Sciatic nerve (tissue), 2 donors: ENCODE results near the gene SCYL1. TPM values are rescaled to one million over a fixed set of nuclear protein-coding genes. Genes with fewer than 3 reads are reported as not detected.

ENCODE experiments used
- ATAC-seq: fragments of 200-7000 bp; cut with Tn5 transposase; one replicate; pipeline ENCODE4 v1.9.1; 2020; ENCODE audit warnings: mild to moderate bottlenecking, moderate library complexity
- DNase-seq: peaks from one replicate; pipeline ENCODE4 v3.0.0-alpha.2; 2020; ENCODE audit warnings: low spot score
- intact Hi-C: fragments of 100-400 bp; cut with DNase I; formaldehyde crosslinking; loops from one replicate; pipeline ENCODE4 v1.14.2; 2022
- total RNA-seq: library from RNA; stranded (reverse); fragmentation: NEBNext Ultra II Directional; extraction: Animal tissue kit (Norgen Biotek cat#: 25700); gene quantifications from one replicate; pipeline ENCODE4 v1.2.1, GENCODE V29; 2021
- donor health status: DM: no; HTN: no; CAD: no.
- donor health status: DM: no; HTN: no; CAD: no.

SCYL1 gene
- total RNA-seq, 1 donor from 2014 or later = 64.0 TPM

DNA sequence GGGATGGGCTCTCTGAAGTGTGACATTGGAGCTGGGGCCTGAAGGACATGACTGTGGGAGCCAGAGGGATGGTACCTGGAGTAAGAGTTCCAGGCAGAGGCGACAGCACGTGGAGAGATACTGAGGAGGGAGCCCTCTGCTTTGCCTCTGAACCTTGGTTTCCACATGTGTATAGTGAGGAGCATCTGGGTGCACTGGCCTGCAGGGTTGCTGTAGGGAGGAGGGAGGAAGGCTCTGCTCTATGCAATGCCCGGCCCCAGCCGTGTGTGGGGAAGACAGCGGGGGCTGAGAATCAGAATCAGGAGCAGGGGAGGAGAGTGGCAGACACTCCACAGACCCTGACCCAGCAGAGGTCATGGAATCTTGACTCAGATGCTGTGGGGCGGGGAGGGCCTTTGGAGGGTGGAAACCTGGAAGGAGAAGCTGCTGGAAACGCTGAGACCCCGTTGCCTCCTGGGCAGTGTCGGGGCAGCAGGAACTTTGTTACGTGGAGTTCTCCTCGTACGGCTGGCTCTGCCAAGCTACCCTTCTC lies 4.0 kb downstream of the SCYL1 start:
- ATAC-seq (no peak), DNase-seq (no peak)
- intact Hi-C loops = no loop called here

DNA sequence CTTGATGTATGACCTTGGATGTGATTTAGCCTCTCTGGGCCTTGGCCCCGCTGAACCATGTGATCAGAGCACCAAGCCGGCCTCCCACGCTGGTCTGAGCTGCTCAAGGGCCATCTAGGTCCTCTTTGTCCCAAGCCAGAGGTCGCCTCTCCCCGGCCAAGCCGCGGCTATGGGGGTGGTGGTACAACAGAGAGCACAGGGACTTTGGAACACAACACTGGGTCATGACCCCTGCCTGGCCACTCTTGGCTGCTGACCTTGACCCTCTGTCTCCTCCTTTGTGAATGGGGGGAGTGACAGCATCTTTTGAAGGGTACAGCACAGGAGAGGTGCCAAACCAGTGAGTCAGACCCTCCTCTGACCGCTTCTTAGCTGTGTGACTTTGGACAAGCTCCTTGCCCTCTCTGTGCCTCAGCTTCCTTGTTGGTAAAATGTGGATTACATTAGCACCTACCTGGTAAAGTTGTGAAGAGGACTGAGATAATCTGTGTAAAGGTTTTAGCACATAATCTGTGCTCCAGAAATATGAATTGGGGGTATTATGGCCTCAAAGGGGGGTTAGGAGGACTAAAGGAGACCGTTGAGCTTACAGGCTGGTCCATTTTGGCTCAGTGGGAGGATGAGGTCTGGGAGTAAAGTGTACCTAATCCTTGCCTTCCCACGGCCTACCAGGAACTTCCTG lies 4.7 kb downstream of the SCYL1 start:
- ATAC-seq = peak; percentile 9
- intact Hi-C loops = no loop called here

DNA sequence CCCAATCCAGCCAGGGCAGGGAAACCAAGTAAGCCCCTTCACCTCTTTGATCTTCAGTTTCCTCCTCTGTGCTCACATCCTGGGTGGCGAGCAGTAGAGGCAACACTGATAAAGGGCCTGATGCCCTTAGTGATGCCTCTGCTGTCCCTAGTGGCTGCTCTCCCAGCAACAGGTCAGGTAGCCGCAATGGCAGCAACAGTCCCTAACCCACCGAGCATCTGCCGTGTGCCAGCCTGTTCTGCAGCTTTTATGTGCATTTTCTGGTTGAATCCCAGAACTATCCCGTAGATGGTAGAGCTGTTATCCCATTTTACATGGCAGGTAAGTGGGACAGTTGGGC lies 5.2 kb downstream of the SCYL1 start:
- no peak for ATAC-seq
- intact Hi-C loops = no loop called here
- DNase-seq = no peak

More for the DNA sequence above, 4.7 kb downstream of the SCYL1 start:
- DNase-seq = peak; percentile 70

DNA sequence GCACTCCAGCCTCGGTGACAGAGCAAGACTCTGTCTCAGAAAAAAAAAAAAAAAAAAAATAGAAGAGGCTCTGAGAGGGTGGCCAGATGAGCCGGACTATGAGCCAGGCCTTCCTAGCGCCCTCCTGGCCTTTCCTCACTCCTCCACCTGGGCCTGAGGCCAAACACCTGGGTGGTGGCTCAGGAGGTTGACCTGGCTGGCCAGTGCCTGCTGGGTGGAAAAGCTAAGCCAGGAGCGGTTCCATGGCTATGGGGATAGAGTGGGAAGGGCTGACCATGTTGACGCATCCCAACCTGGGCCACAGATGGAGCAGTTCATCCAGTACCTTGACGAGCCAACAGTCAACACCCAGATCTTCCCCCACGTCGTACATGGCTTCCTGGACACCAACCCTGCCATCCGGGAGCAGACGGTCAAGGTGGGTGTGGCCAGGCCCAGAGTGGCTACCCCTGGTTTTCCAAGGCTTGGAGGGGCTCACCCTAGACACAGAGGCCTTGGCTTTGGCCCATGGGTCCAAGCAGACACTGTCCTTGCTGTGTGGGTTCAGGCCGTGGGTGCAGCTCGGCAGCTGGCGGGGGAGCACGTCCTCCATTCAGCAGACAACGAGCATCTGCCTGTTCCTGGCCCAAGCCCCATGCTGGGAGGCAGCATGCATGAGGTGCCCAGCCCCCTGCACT lies 7.6 kb downstream of the SCYL1 start:
- intact Hi-C loops = no loop called here
- no peak for ATAC-seq
- DNase-seq = no peak

DNA sequence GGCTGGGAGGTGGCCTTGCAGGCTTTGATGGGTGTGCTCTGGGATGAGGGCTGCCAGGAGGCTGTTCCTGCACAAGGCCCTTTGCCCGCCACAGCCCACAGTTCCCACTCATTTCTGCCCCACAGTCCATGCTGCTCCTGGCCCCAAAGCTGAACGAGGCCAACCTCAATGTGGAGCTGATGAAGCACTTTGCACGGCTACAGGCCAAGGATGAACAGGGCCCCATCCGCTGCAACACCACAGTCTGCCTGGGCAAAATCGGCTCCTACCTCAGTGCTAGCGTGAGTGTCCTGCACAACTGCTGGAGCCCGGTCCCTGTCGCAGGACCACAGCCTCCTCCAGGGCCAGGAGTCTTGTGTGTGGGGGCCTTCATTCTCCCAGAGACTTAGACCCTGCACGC lies 10.2 kb downstream of the SCYL1 start:
- no peak for DNase-seq
- ATAC-seq = no peak
- intact Hi-C loops = no loop called here

DNA sequence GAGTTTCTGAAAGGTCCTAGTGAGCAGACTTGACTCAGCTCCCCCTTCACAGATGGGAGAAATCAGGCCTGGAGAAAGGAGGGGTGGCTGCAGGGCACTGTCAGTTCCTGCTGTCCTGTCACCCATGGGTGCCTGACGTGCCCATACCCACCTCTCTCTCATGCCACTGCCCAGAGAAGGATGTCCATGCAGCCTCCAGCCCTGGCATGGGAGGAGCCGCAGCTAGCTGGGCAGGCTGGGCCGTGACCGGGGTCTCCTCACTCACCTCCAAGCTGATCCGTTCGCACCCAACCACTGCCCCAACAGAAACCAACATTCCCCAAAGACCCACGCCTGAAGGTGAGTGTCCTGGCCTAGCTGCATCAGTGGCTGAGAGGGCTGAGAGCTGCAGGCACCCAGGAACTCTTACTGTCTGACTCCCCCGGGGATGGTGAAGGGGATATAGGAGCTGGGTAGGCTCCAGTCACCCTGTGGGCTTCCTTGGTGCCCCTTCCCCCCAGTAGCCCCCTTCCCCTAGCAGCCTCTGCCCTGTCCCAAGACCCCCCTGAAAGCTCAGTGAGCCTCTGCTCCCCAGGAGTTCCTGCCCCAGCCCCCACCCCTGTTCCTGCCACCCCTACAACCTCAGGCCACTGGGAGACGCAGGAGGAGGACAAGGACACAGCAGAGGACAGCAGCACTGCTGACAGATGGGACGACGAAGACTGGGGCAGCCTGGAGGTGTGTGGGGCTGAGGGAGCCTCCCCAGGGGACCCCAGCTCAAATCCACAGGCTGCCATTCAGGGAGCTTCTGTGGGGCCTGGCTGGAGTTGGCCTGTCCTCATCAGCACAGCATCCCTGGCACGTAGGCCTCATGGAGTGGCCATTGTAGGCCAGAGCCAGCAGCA lies 11.8 kb downstream of the SCYL1 start:
- intact Hi-C loops = no loop called here
- no peak for ATAC-seq

DNA sequence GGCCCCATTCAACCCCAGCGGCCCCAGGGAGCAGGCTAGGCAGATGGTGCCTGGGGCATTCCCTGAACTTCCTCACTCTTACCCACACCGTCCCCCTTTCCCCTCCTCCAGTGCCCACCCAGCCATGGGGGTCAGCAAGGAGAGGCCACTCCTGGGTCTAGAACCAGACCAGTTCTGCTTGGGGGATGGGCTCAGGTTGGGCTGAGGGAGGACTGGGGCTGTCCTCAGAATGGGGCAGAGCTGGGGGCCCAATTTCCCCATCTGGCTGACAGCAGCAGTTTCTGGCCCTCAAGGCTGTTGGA lies 12.4 kb downstream of the SCYL1 start:
- no peak for DNase-seq
- ATAC-seq = no peak
- intact Hi-C loops = no loop called here

More for the DNA sequence above, 11.8 kb downstream of the SCYL1 start:
- no peak for DNase-seq

DNA sequence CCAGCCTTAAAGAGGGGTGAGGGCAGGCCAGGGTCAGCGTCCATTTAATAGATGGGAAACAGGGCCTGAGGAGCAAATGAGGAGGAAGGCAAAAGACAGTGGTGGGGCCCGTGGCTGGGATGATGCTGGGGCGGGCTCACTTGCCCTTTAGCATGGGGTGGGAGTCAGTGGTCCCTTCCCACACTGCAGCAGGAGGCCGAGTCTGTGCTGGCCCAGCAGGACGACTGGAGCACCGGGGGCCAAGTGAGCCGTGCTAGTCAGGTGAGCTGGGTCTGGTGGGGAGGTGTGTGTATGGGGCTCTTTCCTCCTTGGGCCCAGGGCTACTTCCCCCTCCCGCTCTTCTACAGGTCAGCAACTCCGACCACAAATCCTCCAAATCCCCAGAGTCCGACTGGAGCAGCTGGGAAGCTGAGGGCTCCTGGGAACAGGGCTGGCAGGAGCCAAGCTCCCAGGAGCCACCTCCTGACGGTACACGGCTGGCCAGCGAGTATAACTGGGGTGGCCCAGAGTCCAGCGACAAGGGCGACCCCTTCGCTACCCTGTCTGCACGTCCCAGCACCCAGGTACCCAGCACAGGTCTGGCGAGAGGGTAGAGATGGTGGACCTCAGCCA lies 12.8 kb downstream of the SCYL1 start:
- DNase-seq (no peak), ATAC-seq (no peak)
- intact Hi-C loops = no loop called here

DNA sequence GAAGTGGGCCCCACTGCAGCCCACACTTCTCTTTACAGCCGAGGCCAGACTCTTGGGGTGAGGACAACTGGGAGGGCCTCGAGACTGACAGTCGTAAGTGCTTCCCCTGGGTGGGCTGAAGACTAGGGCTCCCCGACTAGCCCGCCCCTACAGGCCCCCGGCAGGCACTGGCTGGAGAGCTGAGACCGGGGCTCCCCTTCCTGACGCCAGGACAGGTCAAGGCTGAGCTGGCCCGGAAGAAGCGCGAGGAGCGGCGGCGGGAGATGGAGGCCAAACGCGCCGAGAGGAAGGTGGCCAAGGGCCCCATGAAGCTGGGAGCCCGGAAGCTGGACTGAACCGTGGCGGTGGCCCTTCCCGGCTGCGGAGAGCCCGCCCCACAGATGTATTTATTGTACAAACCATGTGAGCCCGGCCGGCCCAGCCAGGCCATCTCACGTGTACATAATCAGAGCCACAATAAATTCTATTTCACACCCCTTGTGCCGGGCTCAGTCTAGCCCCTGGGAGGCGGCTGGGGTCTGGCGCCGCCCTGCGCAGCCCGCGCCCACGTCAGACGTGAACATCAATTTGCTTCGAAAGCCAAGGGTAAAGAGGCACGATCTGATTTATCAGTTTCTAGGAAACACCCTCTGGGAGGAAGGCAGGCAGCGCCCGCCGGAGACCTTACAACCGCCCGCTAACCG lies 13.5 kb downstream of the SCYL1 start:
- intact Hi-C loops = no loop called here
- ATAC-seq (no peak), DNase-seq (no peak)

DNA sequence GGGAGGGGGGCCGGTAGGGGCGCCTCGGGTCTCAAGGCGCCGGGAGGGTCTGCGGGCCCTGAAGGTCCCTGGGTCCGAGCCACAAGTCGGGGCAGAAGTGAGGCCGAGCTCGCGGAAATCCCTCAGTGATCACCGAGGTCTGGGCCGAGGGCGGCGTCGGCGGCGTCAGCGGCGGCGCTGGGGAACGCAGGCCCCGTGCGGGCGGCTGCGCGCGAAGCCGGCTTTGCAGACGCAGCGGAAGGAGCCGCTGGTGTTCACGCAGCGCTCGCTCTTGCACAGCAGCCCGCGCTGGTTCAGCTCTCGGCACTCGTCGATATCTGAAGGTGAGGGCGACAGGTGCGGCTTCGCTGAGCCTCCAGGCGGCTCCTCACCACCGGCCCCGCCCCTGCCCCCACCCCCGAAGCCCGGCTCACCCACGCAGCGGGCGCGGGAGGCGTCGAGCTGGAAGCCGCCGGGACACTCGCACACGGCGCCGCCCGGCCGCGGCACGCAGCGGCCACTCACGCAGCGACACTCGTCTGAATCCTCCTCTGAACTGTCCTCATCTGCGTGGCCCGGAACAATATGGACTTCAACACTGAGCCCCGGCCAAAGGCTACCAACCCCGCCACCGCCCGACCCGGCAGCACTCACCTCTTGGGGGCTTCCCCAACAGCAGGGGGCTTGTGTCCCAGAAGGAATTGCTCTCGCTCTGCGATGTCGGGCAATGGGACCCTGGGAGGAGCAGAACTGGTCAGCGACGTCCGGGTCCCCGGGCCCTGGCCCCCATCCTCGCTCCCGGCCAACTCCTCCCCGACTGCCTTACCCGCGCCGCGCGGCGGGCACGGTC lies 14.2 kb downstream of the SCYL1 start:
- ATAC-seq = no peak
- no peak for DNase-seq
- intact Hi-C loops = no loop called here

DNA sequence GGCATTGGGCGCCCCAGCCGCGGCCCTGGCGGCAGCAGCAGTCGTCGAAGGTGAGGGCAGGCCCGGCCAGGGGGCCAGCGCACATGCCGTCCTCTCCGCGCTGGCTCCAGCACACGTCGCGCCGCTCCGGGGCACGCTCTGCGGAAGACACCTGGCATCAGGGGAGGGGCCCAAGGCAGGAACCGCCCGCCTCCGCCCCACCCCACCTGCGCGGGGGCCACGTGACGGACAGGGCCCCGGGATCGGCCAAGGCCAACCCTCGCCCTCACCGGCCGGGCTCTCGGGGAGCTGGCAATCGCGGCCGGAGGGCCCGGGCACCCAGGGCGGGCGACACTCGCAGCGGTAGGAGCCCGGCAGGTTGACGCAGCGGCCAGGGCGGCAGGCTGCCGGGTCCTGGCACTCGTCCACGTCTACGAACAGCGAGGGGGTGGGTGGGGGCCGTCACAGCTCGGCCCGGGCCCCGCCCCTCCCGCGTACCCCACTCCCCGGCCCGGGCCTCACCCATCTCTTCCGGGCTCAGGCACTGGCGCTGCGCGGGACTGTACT lies 14.9 kb downstream of the SCYL1 start:
- DNase-seq (no peak), ATAC-seq (no peak)
- intact Hi-C loops = loop anchor here (10.0 kb wide), 1 partner anchor 55 kb away; the partner anchor contains the start of gene KCNK7

DNA sequence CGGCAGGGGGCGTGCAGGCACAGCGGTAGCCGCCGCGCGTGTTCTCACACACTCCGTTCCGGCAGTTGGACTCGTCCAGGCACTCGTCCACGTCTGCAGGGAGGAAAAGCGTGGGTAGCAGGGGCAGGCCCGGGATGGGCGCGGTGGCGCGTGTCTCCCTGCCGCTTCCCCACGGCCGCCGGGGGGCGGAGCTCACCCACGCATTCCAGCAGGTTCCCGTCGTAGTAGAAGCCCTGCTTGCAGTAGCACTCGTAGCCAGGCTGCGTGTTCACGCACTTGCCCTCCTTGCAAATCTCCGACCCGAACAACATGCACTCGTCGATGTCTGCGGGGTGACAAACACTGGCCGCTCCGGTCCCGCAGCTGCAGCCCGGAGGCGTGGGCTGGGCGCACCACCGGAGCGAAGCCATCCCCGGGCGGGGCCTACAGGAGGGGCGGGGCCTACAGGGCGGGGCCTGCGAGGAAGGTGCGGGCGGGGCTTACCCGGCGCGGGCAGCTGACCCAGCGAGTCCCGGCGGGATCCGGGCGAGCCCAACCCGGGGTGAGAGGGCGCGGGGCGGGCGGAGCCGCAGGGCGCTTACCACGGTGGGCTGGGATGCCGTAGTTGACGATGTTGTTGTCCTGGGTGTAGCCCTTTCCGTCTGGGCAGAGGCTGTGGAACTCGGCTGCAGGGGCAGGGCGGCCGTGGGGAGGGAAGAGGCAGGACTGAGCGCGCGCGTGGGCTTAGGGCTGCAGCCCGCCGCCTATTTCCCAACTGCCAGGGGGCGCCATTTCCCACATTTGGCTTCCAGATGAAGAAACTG lies 15.6 kb downstream of the SCYL1 start:
- intact Hi-C loops = loop anchor here (10.0 kb wide), 1 partner anchor 54 kb away; the partner anchor contains the start of gene KCNK7
- ATAC-seq (peak; percentile 91), DNase-seq (peak; percentile 96)

DNA sequence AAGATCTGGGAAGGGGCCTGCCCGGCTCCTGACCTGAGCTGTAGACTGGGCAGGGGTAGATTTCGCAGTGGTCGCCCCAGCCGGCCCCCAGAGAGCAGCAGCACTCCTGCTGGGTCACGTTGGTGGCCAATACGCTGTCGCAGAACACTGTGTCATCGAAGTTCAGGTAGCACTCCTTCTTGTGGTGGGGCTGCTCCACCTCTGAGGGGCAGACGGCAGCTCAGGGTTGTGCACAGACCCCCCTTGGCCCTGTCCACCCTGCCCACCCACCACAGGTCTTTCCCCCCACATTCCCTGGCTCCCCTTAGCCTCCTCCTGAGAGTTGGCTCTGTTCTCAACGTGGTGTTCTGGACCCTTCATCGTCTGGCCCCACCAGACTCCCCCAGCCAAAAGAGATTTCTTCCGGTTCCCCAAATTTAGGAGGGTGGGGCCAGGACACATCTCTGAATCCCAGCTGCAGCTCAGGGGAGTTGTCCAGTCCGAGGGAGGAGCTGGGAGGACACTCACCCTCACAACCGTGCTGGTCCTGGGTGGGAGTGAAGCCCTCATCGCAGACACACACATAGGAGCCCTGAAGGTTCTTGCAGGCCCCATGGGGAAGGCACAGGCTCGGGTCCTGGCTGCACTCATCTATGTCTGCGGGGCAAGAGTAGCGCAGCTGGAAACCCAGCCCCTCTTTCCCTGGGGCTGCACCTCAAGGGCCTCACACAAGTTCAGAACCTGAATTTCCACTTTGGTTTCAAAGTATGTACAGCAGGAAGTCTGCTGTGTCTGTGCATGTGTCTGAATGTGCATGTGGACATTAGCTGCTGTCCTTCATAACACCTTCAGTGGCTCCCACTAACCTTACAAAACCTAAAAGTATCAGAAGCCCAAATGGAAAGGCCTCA lies 16.5 kb downstream of the SCYL1 start:
- ATAC-seq (peak; percentile 1), DNase-seq (no peak)
- intact Hi-C loops = loop anchor here (10.0 kb wide), 1 partner anchor 53 kb away; the partner anchor contains the start of gene KCNK7

DNA sequence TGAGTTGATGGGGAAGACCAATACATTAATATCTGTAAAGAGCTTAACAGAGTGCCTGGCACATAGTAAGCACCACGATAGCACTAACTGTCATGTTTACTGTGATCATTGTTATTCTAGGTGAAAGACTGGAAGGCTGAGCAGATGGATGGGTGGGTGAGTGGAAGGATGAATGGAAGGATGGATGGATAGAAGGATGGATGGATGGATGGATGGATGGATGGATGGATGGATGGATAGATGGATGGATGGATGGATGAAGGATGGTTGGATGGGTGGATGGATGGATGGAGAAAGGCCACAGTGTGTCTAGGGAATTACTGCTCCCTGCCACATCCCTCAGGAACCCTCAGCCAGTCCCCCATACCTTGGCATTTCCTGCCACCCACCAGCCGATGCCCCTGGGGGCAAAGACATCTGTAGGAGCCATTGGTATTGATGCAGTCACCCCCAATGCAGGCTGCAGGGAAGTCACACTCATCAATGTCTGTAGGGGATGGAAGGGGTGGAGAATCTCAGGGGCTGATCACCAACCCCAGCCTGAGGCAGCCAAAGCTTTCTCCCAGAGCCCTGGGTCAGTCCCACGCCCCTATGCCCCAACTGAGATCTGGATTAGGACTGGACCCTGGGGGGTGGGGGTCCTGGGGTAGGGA lies 18.0 kb downstream of the SCYL1 start:
- no peak for ATAC-seq

DNA sequence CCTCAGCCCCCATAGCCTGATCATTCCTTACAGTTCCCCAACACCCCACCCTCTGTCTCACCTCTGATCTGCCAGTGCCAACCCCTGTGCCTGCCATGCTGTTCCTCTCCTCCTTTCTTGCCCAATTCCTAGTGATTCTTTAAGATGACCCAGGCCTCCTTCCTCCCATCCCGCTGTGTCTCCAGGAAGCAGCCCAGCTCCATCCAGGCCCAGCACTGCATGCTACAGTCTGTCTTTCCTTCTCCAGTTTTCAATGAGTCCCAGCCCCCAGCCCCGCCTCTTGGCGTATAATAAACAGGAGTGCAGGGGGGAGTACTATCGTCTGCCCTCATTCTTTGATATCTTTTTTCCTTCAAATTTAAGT lies 21.0 kb downstream of the SCYL1 start:
- intact Hi-C loops = loop anchor here (10.0 kb wide), 1 partner anchor 49 kb away; the partner anchor contains the start of gene KCNK7
- DNase-seq (no peak), ATAC-seq (no peak)

More for the DNA sequence above, 18.0 kb downstream of the SCYL1 start:
- intact Hi-C loops = loop anchor here (10.0 kb wide), 1 partner anchor 52 kb away; the partner anchor contains the start of gene KCNK7
- no peak for DNase-seq
